Glomerular visceral epithelial cell (primary cell): ENCODE measurements around the gene FRY.
A peak's percentile ranks its signal among the peaks of the same experiment; 100 is the strongest.

ENCODE experiments used
- DNase-seq: peaks from one replicate; pipeline ENCODE4 v3.0.0-alpha.2; 2016; ENCODE audit errors: extremely low spot score

The FRY gene

DNA sequence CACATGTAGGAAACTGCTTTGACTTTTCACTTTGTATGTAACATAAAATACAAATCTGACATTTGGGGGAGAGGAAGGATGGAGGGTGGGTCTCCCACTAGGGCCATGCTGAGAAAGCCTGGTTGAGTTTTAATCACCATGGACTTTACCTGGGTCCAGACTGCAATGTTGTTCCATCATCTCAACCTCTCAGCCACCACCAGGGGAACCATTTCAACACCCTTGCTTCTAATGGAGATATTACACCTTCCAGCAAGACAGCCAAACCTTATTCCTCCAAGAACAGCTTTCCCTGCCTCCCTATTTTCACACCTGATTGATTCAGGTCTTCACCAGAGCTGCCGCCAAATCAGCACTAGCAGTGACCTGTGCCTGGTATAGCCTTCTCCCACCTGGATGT, 227.5 kb downstream of the FRY start:
- DNase-seq: no peak

DNA sequence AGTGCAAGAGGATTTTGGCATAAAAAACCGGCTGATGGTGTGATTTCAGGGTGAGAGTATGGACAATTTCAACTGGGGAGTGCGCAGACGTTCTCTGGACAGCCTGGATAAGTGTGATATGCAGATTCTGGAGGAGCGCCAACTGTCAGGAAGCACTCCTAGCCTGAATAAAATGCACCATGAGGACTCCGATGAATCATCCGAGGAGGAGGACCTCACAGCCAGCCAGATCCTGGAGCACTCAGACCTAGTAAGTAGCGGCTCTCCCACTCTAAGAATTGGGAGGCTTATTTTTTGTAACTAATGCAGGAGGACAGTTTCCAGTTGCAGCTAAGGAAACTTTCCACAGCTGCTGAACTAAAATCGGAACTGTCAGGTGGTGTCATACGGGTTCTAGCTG, 230.0 kb downstream of the FRY start:
- peak; percentile 33 for DNase-seq

DNA sequence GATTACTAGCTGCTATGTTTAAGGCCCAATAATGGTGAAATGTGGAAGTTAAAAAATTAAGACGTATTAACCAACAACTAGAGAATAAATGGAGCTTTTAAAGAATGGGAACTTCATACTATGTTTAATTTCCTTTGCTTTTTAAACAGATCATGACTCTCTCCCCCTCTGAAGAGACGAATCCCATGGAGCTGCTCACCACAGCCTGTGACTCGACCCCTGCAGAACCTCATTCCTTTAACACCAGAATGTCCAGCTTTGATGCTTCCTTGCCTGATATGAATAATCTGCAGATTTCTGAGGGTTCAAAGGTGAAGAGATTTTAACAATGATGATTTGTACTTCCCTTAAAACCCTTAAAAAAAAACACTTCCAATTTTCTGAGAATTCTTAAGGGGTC, 230.6 kb downstream of the FRY start:
- DNase-seq: no peak

DNA sequence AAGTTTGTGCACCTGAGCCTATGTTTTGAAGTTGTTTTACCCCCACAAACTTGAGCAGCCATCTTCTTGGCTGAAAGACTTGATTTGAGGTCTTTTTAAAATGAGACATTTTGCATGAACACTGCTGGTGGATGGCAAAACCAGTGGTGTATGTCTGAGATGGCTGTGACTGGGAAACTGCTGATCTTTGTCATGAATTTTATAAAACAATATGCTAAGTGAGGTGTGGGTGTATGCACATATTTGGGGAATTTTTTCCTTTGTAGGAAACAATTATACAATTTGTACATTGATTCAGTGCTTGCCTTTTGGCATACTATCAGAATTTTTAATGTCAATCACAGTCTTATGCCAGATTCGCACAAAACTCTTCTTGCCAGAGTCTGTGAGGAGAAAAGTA, 231.0 kb downstream of the FRY start:
- DNase-seq: no peak

DNA sequence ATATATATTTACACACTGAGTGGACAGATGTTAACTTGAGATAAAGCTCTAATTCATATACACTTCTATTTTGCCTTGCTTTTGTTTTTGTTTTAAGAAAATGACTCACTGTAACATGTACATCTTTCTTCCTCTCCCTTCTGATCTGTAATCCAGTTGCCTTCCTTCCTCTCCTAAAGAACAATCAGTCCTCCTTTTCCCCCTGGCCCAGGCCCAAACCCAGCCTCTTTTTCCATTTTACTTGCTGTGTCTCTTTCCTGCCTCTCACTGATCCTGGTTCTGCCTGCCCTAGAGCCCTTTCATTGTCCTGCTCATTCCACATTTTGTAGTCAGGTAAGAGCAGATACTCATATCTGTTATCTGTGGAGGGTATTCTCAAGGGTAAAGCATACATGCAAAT, 232.8 kb downstream of the FRY start:
- no peak for DNase-seq

DNA sequence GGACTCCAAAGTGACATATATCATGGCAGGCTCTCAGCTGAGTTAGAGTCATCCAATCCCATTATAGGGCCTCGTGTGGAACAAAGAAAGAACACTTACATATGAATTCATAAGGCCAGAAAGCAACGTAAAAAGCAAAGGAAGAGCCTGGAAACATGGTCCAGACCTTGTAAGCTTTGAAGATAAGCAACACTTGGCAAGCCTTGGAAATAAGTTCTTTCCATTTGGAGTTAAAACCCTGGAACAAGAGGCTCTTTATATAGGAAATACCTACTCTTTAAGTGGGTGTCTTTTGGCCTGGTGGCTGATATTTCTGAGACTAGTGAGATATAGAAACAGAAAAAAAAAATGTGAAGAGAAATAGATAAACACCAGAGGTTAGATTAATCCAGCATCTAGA, 234.2 kb downstream of the FRY start:
- DNase-seq: no peak

DNA sequence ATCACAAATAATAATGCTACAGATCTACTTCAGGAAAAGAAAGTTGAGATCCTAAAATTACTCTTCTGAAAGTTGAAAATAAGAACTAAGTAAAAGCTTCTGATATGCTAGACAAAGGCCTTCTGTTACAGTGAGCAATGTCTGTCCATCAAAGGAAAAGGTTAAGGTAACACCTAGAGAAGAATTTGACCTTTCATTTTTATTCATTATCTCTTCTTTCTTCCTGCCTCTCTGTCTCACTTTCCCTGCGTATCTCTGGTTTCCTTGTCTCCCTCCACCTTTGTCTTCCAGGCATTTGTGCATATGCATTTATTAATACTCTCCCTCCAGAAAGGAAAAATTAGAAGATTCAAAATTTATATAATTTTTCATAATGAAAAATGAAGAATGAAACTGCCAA, 234.6 kb downstream of the FRY start:
- DNase-seq: no peak

DNA sequence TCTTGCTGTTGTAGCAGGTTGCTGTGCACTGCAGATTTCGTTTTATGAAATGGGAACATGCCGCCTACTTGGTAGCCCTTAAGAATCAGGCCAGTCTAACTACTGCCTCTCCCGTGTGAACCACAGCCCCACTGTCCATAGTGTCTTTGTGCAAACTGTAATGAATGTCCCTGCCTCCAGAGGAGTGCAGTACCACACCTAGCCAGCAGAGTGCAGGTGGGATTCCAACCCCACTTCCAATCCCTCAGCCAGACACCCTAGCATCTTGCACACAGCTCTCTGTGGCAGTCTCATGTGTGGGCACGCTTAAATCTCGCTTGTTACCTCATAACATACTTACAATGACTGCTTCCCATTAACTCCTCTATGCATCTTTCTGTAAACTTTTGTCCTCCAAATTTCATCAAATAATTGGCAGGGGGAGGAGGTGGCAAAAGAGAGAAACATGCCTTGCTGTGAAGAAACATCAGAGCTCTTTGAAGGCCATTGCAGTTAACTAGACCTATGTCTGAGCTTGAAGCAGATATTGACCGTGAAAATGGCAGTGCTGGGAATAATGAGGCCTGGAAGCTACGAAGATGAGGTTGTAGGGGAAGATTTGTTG, 236.4 kb downstream of the FRY start:
- peak; percentile 30 for DNase-seq

DNA sequence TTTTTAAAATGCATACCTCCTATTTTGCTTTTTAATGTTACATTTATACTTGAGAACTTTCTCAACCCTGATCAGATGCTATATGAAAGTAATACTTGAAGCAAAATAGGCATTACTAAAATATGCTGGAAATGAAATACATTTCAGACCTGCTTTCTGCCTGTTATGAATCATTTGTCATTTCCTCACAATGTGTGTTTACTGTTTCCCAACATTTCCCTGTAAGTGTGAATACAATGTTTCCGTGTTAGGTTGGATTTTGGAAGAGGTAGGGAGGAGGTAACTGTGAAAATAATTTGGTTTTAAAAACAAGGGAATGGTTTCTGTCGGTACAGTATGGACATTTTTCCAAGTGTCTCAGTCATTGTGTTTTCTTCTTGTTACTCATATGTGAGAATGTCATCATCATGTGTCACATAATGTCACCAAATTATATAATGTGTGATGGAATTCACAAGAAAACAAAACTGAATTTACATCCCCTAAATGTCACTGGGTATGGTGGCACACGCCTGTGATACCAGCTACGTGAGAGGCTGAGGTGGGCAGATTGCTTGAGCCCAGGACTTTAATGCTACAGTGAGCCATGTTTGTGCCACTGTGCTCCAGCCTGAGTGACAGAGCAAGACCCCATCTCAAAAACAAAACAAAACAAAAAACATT, 240.6 kb downstream of the FRY start:
- no peak for DNase-seq

DNA sequence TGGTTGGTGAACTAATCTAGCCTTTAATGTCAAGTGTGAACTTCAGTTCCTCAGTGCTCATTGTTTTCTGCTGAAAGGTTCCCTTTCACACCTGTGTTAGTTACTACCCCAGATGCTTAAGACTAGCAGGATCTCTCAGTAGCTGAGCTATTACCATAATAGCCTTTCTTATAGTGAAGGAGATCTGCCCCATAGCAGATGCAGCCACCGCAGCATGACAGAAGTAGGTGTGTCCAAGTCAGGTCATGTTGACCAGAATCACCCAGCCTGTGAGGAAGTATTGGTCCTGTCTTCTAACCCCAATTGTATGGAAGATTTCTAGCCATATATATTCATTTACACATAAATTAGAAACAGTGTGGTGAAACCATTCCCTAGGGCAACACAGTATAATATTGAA, 246.3 kb downstream of the FRY start:
- no peak for DNase-seq

DNA sequence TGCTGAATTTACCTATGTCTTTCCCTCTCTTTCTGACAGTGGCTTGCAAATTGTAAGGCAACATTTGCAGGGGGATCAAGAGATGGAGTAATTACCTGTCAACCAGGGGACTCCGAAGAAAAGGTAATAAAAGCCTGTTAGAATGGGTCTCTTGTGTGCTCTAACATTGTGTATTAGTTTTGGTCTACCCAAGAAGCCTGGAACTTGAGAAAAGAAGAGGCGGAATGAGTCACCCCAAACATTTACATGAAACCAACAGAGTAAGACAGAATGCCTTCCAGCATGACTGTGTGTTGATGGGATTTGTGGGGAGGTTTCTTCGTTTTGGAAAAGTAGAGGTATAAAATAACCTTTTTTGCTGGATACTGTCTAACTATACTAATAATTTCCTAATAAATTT, 246.9 kb downstream of the FRY start:
- no peak for DNase-seq

DNA sequence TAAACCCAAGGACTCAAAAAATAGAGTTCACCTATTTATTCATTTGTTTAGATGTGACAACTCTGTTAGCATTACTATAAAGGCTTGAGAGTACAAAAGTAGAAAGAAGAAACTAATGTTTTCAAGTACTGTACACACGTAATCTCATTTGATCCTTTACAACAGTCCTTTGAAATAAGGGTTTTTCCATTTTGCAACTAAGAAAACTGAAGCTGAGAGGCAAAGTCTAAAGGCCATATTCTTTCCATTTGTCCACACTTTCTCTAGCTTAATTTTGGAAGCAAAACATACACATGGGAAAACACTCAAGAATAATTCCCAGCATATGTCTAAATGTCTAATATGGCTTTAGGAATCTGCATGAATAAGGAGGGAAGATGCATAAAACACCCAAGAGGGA, 249.5 kb downstream of the FRY start:
- DNase-seq: no peak

DNA sequence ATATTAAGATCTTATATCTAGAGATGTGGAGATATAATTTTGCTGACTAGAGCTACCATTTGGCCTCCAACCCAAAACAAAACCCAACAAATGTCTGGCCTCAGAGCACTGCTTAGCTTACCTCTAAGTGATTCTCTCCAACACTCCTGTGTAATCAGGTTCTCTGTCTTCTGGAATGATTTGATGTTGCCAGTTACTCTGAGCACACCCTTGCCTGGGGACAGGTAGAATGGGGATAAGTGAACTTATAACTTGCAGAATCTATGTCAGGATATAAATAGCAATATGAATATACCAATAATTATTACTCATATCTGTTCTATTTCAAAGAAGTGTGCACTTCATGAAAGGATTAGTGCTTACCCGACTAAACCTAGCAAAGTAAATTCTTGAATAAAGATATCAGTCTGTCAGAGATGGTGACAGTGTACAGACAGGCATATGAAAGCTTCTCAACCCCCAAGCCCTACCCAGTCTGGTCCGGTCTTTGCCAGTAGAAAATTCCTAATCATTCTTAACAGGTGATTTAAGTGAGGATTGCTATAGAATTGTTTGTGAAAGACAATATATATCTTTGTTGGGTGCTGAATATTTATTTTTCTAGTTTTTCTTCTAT, 250.6 kb downstream of the FRY start:
- no peak for DNase-seq

DNA sequence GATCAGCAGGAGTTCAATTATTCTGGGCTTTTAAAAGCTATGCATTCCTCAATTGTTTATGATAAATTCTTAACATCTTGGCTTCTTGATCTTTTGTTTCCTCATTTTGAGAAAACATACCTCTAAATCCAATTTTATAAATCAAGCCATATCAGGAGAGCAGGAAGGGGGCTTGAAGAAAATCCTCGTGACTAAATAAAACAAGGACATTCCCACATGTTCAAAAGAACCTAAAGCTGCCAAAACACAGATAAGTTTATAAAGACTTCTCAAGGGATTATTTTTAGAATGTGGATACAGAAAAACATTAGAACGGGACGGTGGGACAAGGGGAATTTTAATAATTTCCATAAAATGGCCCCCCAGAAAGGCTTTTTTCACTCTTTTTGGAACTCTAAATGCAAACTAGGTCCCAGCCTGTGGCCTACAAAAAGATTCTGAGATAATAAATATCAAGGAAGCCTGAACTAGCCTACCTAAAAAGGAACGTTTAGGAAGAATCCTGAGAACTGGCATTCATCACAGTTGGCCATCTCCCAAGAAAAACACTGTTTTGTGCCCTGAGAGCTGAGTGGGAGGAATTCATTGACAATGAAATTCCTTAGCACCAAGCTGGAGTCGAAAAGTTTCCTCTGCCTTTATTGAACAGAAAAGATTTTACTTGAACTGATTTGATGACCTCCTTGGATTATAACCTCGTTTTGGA, 253.5 kb downstream of the FRY start:
- DNase-seq: peak; percentile 4

DNA sequence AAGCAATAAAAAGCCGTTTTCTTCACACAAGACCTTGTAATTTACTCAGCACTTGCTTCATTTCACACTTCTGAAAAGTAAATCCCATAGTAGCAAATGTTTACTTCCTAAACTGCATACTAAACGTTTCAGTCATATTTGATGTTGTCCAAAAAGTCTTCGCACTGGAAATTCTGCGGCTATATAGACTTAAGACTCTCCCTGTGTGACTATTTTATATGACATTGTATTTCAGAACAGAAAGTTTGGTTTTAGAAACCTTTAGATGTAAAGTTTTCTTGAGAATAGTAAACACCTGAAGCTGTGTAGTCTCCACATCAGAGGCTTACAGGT, 254.0 kb downstream of the FRY start:
- no peak for DNase-seq

DNA sequence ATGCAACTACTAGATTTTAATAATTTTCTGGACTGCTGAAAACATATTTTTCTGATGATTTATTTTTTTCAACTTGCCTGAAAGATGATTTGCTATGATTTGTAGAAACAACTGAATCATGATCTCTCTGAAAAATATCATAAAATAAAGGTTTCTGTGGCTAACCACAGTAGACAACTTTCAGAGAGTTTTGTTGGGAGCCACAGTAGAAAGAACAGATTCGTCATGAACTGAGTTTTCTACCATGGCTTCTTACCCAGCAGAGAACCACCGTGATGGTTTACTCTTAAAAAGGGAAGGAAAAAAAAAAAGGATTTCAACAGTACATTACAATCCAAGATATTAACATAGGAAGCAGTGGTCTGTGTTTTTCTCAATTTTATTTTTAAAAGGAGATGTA, 265.6 kb downstream of the FRY start:
- no peak for DNase-seq

DNA sequence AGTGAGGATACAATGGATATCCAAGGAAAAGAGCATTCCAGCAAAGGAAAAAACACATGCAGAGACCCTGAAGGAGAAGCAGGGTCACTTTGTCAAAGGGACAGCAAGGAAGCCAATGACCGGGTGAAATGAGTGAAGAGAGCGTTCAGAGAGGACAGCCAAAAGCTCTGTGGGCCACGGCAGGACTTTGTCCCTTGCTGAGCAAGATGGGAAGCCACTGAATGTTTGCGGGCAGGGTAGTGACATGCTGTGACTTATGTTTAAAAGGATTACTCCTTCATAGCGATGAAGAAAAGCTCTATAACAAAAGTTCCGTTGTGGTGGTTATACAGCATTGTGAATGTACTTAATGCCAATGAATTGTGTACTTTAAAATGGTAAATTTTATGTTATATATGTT, 267.1 kb downstream of the FRY start:
- DNase-seq: no peak

DNA sequence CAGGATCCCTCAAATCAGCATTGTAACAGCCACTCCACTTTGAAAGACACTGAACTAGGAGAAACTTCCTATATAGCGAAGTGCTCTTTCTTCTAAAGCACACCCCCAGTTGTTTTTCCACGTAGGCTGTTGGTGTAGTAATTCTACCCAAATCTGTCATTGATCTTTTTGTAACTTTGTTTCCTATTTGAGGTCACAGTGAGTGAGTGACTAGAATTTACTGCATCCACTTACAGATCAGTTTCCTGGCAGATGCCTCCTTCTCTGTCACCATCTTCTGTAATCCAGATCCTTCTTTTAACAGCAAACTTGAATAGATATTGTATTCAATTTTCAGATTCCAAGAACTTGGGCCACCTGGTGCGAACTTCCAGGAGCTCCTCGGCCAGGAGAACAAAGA, 268.3 kb downstream of the FRY start:
- DNase-seq: no peak

DNA sequence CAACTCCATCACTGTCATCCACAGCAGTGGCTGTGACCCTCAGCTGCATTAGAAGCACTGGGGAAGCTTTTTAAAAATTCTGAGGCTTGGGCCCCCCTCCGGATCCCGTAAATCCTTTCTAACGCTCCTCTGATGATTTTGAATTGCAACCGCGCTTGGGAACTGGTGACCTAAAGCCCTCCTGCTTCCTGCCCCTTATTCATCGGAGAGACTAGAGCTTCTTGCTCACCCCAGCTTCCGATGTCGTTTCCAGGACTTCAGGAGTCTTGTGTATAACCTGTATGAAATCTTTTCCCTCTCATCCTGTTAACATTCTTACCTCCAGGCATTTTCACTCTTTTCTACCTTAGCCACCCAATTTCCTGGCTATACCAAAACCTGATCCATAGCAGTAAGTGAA, 268.8 kb downstream of the FRY start:
- no peak for DNase-seq

DNA sequence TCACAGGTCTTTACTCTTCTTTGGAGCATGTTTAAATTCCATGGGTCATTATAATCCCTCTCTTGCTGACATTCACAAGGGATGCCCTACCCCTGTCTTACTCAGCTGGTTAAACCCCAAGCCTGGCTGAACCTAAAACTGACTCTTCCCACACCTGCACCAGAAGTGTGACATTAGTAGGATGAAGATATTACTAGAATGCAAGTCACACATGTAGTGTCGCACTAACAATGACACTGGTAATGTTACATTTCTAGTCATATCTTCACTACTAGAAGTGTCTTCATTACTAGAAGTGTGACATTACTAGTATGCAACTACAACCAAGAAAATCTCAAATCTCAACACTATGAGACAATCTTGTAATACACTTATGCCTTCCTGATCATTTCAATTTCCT, 269.3 kb downstream of the FRY start:
- DNase-seq: no peak

DNA sequence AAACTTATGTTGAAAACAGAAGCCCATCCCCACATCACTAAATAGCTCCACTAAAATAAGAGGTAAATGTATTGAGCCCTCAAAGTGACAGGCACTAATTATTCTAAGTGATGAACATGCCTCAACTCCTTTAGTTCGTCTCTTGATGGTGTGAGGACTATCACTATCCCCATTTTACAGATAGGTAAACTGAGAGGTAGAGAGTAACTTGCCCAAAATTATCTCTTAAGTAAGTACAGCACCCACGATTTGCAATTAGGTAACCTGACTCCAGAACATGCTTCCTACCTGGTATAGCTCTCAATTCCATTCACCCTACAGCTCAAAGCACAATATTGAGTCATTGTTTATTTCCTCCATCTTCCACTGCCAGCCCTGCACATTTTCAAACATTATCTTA, 270.9 kb downstream of the FRY start:
- no peak for DNase-seq

DNA sequence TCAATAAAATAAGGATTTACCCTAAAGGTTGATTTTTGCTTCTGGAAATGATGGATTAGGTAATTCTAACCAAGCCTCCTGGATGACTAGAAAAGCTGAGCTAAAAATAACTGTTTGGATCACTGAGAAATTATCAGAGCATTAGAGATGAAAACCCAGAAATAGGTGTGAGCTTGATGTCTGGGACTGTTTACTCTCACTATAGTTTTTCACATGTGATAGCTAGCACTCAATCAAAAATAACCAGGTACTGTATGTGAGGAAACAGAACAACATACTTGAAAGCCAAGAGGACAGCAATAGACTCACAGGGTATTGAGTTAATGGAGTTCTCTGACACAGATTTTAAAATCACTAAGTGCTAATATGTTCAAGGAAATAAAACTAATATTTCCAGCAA, 274.1 kb downstream of the FRY start:
- no peak for DNase-seq
